Measurements from ENCODE around the gene MAU2. TPM values are rescaled to one million over a fixed set of nuclear protein-coding genes. Genes with fewer than 3 reads are reported as not detected.

Gene MAU2
- total RNA-seq, 4 donors from 2014 or later, result 79.3 to 160 (median 130) TPM

DNA sequence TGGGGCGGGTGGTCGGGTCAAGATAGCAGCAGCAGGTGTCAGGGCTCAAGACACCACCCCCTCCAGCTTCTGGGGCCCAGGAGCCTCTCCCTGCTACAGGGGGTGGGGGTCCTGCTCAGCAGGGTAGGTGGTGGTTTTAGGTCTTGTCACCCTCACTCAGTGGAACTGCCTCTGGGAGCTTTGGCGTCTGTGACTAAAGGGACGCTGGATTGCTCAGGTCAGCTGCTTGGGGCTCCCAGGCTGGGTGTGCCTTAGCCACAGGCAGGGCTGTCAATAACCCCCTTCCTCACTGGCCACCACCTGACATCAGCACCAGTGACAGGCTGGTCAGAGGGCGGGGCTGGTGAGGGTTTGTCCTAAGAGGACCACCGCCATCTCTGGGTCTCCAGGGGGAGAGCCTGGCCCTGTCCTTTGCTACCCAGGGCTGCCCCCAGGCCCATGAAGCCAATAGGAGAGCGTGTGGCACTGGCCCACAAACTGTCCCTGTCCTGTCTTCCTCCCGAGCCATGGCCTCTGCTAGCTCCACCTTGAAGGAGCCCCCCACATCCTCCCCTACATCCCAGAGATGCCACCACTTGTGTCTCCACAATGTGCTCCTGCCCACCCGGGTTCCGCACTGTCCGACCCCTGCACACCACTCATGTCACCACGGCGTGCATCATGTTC, 36.4 kb downstream of the MAU2 start:
- peaks cover 0 to 58% (median 0%) of the 10 kb centered on the region in 3 donors for H3K36me3 ChIP-seq
- H3K27me3 ChIP-seq, result no peaks in the 10 kb centered on the region
- TF ChIP-seq POLR2A (IDR thresholded peaks at IDR 0.05), result no peak
- TF ChIP-seq, protein P1, sequence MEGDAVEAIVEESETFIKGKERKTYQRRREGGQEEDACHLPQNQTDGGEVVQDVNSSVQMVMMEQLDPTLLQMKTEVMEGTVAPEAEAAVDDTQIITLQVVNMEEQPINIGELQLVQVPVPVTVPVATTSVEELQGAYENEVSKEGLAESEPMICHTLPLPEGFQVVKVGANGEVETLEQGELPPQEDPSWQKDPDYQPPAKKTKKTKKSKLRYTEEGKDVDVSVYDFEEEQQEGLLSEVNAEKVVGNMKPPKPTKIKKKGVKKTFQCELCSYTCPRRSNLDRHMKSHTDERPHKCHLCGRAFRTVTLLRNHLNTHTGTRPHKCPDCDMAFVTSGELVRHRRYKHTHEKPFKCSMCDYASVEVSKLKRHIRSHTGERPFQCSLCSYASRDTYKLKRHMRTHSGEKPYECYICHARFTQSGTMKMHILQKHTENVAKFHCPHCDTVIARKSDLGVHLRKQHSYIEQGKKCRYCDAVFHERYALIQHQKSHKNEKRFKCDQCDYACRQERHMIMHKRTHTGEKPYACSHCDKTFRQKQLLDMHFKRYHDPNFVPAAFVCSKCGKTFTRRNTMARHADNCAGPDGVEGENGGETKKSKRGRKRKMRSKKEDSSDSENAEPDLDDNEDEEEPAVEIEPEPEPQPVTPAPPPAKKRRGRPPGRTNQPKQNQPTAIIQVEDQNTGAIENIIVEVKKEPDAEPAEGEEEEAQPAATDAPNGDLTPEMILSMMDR (IDR thresholded peaks at IDR 0.05), result no peak
- no peak overlapping the region for H3K27ac ChIP-seq
- DNase-seq, result no peak
- no peaks in the 10 kb centered on the region for H3K4me1 ChIP-seq
- no peaks in the 10 kb centered on the region for H3K9me3 ChIP-seq
- no peak overlapping the region for H3K4me3 ChIP-seq

DNA sequence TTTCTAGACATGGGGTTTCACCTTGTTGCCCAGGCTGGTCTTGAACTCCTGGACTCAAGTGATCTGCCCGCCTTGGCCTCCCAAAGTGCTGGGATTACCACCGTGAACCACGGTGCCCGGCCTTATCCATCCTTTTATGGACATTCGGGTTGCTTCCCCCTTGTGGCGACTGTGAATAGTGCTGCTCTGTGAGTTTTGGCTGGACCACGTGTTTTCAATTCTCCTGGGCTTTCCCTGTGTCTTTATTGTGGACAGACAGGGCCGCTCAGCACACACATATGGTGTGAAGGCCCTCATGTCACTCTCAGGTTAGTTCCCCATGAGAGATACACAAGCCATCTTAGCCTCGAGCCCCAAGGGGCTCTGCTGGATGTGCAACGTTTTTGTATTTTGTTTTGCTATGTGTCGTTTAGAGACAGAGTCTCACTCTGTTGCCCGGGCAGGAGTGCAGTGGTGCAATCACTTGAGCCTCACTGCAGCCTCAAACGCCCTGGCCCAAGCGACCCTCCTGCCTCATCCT, 40.5 kb downstream of the MAU2 start:
- Histone ChIP-seq H3K4me3 (no peak overlapping the region), H3K36me3 (peaks cover 0 to 17% (median 0%) of the 10 kb centered on the region in 3 donors), H3K9me3 (no peaks in the 10 kb centered on the region), H3K27me3 (no peaks in the 10 kb centered on the region), H3K4me1 (peaks cover 0 to 16% (median 0%) of the 10 kb centered on the region in 4 donors), H3K27ac (peak overlapping the region in 1 of 4 donors; percentile 39)
- TF ChIP-seq, protein P1 (IDR thresholded peaks at IDR 0.05), result peak; percentile 79 to 87 (median 82)
- no peak for TF ChIP-seq POLR2A (IDR thresholded peaks at IDR 0.05)
- peak; percentile 75 to 90 (median 77) for DNase-seq

DNA sequence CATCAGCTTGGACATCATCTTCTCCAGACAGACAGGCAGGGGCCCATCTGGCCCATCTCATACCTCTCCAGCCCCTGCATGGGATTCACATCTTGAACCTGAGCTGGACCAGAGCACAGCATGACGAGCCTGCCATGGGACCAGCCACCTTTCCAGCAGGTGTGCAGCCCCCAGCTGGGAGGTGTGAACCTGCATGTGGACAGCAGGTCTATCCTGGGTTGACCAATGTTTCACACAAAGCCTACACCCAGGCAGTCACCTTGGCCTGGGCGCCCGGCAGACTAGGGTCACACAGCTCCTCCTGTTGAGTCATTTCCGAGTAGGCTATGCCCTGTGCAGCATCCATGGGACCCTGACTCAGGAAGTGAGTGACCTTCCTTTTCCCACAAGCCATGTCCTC, 41.4 kb downstream of the MAU2 start:
- TF ChIP-seq, protein P1 (IDR thresholded peaks at IDR 0.05), result no peak
- TF ChIP-seq POLR2A (IDR thresholded peaks at IDR 0.05), result no peak
- Histone ChIP-seq H3K27ac (no peak overlapping the region), H3K36me3 (peaks cover 0 to 7% (median 0%) of the 10 kb centered on the region in 3 donors), H3K4me3 (no peak overlapping the region), H3K4me1 (peaks cover 0 to 22% (median 0%) of the 10 kb centered on the region in 4 donors), H3K27me3 (no peaks in the 10 kb centered on the region), H3K9me3 (no peaks in the 10 kb centered on the region)
- DNase-seq, result no peak

DNA sequence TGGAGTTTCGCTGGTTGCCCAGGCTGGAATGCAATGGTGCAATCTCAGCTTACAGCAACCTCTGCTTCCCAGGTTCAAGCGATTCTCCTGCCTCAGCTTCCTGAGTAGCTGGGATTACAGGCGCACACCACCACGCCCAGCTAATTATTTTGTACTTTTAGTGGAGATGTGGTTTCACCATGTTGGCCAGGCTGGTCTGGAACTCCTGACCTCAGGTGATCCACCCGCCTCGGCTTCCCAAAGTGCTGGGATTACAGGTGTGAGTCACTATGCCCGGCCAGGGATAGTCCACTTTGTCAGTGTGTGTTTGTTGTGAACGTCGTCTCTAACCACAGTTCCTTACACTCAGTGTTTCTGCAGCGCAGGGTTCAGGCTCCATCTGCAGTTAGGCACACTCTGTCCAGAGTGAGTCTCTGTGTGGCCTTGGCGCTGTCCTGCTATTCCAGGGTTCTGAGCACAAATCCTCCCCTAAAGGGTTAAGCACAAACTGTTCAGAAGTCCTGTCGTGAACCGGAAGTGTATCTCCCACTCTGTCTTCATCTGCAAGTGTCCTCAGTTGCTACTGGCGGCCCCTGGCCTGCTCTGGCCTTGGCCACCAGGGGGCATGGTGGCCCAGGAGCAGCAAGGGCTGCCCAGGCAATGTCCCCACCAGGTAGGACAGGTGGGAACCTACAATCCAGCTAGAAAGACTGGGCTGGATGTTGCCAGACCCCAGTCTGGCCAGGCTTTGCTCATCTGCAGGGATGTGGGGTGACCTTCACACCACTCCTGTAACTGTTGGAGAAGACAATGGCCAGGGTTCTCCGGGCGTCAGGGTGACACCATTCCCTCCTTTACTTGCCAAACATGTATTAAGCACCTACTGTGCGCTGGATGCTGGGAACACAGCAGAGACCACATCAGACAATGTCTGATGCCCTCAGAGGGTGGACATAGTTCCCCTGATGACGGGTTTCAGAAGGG, 46.1 kb downstream of the MAU2 start:
- no peak for TF ChIP-seq POLR2A (IDR thresholded peaks at IDR 0.05)
- TF ChIP-seq, protein P1 (IDR thresholded peaks at IDR 0.05), result peak; percentile 88 to 98 (median 97)
- peak; percentile 77 to 91 (median 86) for DNase-seq
- Histone ChIP-seq H3K4me3 (peak overlapping the region in 1 of 4 donors; percentile 27), H3K27me3 (no peaks in the 10 kb centered on the region), H3K36me3 (no peaks in the 10 kb centered on the region), H3K4me1 (peaks cover 0 to 22% (median 0%) of the 10 kb centered on the region in 4 donors), H3K9me3 (no peaks in the 10 kb centered on the region), H3K27ac (peak overlapping the region in 2 of 4 donors; percentile 53 to 77)

DNA sequence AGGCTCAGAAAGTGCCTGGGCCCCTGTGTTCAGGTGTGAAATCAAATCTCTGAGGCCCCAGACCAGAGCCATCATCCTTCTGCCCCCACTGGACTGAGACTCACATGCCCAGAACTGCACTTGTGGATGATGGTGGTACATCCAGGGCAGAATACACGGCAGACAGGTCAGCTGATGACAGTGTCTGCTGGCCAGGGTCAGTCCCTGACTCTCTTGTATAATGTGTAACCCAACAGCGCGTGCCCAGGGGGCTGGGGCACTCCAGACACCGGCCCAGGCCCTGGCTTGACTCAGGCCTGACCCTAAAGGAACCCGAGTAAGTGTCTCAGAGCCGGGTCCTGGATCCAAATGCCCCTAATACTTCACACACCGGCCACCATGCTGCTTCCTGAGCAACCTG, 47.5 kb downstream of the MAU2 start:
- peaks cover 0 to 22% (median 2%) of the 10 kb centered on the region in 4 donors for H3K4me1 ChIP-seq
- H3K4me3 ChIP-seq, result no peak overlapping the region
- DNase-seq, result no peak
- H3K36me3 ChIP-seq, result no peaks in the 10 kb centered on the region
- TF ChIP-seq, protein P1 (IDR thresholded peaks at IDR 0.05), result no peak
- TF ChIP-seq POLR2A (IDR thresholded peaks at IDR 0.05), result no peak
- H3K9me3 ChIP-seq, result no peaks in the 10 kb centered on the region
- no peak overlapping the region for H3K27ac ChIP-seq
- H3K27me3 ChIP-seq, result no peaks in the 10 kb centered on the region

Measured in Peyer's patch (tissue), 4 donors.